Measurements from ENCODE around the gene ZNF785.
"Not testable (repeated sequence)": the region's sequence is repeated elsewhere in the genome, so short reads cannot be mapped to it uniquely, and the experiment has no call there.

The ZNF785 gene

DNA sequence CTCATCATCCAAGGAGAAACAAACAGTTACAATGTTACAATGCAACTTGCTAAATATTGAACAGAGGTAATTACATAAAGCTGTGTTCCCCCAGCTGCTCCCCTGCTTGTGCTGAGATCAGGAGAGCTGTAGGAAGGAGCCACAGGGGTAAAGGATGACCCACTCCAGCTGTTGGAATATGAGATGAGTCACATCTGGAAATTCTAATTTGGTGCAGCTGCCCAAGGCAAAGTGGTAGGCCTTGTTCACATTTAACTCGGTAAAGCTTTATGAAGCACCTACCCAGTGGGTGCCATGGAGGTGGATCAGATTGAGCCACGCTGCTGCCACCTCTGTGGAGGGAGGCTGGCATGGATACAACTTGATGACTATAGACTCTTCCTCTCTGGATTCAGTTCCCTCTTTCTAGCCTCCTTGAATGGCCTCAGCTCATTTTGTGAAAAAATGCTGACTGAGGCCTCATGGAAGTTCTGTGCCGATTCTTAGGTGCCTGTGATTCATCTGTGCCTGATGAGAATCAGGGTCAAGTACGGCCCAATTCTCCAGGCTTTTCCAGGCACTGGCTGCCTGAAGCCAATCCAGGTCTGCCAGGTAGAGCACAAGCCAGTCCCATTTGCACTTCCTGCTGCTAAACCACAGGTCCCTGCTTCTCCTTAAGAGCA, 17.2 kb upstream of the ZNF785 start:
- peak; percentile 60 for DNase-seq (ENCODE audit: extremely low read depth, low read depth)
- H3K4me3 ChIP-seq (replicated peaks; ENCODE audit: low read depth, low read length), result no peak overlapping the region
- TF ChIP-seq, protein P1, sequence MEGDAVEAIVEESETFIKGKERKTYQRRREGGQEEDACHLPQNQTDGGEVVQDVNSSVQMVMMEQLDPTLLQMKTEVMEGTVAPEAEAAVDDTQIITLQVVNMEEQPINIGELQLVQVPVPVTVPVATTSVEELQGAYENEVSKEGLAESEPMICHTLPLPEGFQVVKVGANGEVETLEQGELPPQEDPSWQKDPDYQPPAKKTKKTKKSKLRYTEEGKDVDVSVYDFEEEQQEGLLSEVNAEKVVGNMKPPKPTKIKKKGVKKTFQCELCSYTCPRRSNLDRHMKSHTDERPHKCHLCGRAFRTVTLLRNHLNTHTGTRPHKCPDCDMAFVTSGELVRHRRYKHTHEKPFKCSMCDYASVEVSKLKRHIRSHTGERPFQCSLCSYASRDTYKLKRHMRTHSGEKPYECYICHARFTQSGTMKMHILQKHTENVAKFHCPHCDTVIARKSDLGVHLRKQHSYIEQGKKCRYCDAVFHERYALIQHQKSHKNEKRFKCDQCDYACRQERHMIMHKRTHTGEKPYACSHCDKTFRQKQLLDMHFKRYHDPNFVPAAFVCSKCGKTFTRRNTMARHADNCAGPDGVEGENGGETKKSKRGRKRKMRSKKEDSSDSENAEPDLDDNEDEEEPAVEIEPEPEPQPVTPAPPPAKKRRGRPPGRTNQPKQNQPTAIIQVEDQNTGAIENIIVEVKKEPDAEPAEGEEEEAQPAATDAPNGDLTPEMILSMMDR (IDR thresholded peaks at IDR 0.05; ENCODE audit: low read depth, low read length, missing control alignments), result no peak

DNA sequence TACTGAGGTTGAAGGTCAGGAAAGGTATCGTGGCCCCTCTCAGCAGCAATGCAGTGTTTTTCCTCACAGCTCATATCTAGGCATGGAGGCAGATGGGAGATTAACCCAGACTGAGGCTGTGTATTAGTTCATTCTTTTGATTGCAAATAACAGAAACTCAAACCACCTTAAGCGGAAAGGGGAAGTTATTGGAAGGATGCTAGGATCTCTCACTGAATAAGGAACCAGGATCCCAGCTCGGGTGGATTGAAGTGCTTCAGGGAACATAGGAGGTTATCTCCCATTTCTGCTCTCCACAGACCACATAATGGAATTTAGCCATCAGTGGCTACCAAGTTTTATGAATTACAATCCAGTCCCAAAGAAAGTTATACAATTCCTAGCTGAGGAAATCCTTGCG, 16.5 kb upstream of the ZNF785 start:
- no peak overlapping the region for H3K4me3 ChIP-seq (replicated peaks; ENCODE audit: low read depth, low read length)
- TF ChIP-seq, protein P1 (IDR thresholded peaks at IDR 0.05; ENCODE audit: low read depth, low read length, missing control alignments), result no peak
- DNase-seq (ENCODE audit: extremely low read depth, low read depth), result no peak

DNA sequence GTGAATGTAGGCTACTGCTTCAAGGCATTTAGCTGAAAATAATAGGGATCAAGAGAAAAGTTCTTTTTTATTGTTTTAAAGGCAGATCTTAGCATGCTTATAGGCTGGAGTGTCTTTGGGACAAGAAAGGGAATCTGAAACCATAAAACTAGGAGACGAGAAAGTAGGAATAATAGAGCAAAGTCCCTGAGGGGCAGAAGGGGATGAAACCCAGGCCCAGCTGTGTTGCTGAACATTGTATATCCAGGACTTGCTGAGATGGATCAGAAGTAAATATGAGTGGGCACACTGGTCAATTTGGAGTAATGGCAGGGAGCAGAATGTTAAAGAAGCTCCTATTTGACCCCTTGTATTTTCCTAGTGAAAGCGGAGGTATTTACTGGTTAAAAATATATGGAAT, 15.4 kb upstream of the ZNF785 start:
- H3K4me3 ChIP-seq (replicated peaks; ENCODE audit: low read depth, low read length), result no peak overlapping the region
- TF ChIP-seq, protein P1 (IDR thresholded peaks at IDR 0.05; ENCODE audit: low read depth, low read length, missing control alignments), result no peak
- DNase-seq (ENCODE audit: extremely low read depth, low read depth), result no peak

DNA sequence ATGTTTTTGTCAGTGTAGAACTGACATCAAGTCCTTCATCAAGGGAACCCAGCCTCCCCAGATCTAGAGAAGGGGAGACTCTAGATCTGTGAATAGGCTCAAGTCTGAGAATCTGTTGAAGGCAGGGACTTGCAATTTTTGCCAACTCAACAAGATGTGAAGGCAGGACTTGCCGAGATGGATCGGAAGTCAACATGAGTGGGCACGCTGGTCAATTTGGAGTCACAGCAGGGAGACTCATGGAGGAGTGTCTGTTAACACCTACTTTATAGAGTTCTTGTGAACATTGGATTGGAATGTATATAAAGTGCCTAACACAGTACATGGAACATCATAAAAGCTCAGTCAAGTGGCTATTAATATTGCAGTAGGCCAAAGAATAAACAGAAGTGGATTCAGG, 14.7 kb upstream of the ZNF785 start:
- TF ChIP-seq, protein P1 (IDR thresholded peaks at IDR 0.05; ENCODE audit: low read depth, low read length, missing control alignments), result no peak
- H3K4me3 ChIP-seq (replicated peaks; ENCODE audit: low read depth, low read length), result no peak overlapping the region
- DNase-seq (ENCODE audit: extremely low read depth, low read depth), result no peak

DNA sequence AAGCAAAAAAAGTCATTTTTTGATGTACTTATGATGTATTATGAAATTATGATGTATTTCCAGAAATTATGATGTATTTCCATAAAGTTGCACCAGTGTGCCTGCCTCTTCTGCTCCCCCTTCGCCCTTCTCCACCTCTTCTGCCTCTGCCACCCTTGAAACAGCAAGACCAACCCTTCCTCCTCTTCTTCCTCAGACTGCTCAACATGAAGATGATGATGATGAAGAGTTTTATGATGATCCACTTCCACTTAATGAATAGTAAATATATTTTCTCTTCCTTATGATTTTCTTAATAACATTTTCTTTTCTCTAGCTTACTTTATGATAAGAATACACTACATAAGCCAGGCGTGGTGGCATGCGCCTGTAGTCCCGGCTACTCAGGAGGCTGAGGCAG, 7.4 kb upstream of the ZNF785 start:
- no peak for DNase-seq (ENCODE audit: extremely low read depth, low read depth)
- H3K4me3 ChIP-seq (replicated peaks; ENCODE audit: low read depth, low read length), result no peak overlapping the region
- TF ChIP-seq, protein P1 (IDR thresholded peaks at IDR 0.05; ENCODE audit: low read depth, low read length, missing control alignments), result no peak

DNA sequence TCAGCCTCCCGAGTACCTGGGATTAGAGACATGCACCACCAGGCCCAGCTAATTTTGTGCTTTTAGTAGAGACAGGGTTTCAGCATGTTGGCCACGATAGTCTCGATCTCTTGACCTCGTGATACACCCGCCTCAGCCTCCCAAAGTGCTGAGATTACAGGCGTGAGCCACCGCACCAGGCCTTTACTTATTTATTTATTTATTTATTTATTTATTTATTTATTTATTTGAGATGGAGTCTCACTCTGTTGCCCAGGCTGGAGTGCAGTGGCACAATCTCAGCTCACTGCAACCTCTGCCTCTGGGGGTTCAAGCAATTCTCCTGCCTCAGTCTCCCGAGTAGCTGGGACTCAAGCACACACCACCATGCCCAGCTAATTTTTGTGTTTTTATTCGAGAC, 5.4 kb upstream of the ZNF785 start:
- not testable (repeated sequence) for DNase-seq (ENCODE audit: extremely low read depth, low read depth); H3K4me3 ChIP-seq (replicated peaks; ENCODE audit: low read depth, low read length)

DNA sequence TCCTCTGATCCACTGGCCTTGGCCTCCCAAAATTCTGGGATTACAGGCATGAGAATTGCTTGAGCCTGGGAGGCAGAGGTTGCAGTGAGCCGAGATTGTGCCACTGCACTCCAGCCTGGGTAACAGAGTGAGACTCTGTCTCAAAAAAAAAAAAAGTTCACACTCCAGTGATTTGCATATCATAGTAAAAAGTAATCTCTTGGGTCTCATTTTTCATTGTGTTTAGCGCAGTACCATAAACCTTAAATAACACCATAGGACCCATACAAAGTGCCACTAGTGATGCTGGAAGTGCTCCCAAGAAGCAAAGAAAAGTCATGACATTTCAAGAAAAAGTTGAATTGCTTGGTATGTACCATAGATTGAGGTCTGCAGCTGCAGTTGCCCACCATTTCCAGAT, 4.1 kb upstream of the ZNF785 start:
- H3K4me3 ChIP-seq (replicated peaks; ENCODE audit: low read depth, low read length); DNase-seq (ENCODE audit: extremely low read depth, low read depth): not testable (repeated sequence)

DNA sequence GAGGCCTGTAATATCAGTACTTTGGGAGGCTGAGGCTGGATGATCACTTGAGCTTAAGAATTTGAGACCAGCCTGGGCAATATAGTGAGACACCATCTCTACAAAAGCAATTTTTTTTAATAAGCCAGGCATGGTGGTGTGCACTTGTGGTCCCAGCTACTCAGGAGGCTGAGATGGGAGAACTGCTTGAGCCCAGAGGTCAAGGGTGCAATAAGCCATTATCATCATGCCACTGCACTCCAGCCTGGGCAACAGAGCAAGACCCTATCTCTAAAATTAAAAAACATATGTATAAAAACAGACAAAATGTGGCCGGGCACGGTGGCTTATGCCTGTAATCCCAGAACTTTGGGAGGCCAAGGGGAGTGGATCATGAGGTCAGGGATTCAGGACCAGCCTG, 3.2 kb upstream of the ZNF785 start:
- no peak overlapping the region for H3K4me3 ChIP-seq (replicated peaks; ENCODE audit: low read depth, low read length)
- no peak for DNase-seq (ENCODE audit: extremely low read depth, low read depth)
- TF ChIP-seq, protein P1 (IDR thresholded peaks at IDR 0.05; ENCODE audit: low read depth, low read length, missing control alignments), result no peak

All from HFF-Myc (cell line).